Upper lobe of left lung (tissue), 4 donors: ENCODE data around the gene CENPF.

Source experiments
- CTCF ChIP-seq, 6 experiments: fragments of 450-650 bp in 4 of 6; fragments of 200-600 bp in 2 of 6; sonication (generic) in 2 of 6; IDR thresholded peaks; one replicate each; pipeline ENCODE4 v1.5.1; 2016 to 2019; ENCODE audit warnings: antibody characterized with exemption in 6 of 6
- EP300 ChIP-seq, 4 donors: sonication (generic); formaldehyde crosslinking; IDR thresholded peaks; one replicate each; pipeline ENCODE4 v1.5.1; 2017; ENCODE audit warnings: antibody characterized with exemption in 4 of 4, control low read depth in 2 of 4
- POLR2A ChIP-seq, 4 donors: fragments of 450-650 bp; IDR thresholded peaks; one replicate each; pipeline ENCODE4 v1.5.1; 2016 to 2017; ENCODE audit warnings: antibody characterized with exemption in 4 of 4, mild to moderate bottlenecking in 2 of 4
- POLR2AphosphoS5 ChIP-seq, 2 donors: sonication (generic); formaldehyde crosslinking; IDR thresholded peaks; one replicate each; pipeline ENCODE4 v1.5.1; 2017; ENCODE audit warnings: antibody characterized with exemption in 2 of 2

GRCh38 chr1:214634267-214634666 lies 31.3 kb downstream of the CENPF start:
- no peak for TF ChIP-seq POLR2AphosphoS5 (IDR thresholded peaks at IDR 0.05)
- no peak for TF ChIP-seq CTCF (IDR thresholded peaks at IDR 0.05)
- no peak for TF ChIP-seq EP300 (IDR thresholded peaks at IDR 0.05)
- TF ChIP-seq POLR2A (IDR thresholded peaks at IDR 0.05): no peak
